ENCODE data around the gene RPN2. TPM values are rescaled to one million over a fixed set of nuclear protein-coding genes. Genes with fewer than 3 reads are reported as not detected.

RPN2 gene
- total RNA-seq, 6 experiments from 2014 or later, result 261 to 304 (median 270) TPM

DNA sequence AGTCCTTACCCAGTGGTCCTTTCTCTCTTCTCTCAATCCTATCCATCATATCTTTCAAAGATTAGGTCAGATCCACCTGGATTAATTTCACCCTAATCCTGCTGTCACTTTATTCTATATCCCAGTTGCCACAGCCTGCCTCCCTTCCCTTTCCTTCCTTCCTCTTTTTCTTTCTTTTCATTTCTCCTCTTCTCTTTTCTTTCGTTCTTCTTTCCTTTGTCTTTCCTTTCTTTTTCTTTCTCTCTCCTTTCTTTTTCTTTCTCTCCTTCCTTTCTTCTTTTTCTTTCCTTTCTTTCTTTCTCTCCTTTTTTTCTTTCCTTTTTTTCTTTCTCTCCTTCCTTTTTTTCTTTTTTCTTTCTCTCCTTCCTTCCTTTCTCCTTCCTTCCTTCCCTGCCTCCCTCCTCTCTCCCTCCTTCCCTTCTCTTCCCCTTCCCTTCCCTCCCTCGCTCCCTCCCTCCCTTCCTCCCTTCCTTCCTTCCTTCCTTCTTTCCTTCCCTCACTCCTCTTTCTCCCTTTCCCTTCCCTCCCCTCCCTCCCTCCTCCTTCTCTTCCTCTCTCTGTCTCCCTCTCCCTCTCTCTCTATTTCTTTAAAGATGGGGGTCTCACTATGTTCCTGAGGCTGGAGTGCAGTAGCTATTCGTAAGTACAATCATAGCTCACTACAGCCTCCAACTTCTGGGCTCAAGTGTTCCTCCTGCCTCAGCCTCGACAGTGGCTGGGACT lies 15.1 kb upstream of the RPN2 start:
- TF ChIP-seq, protein P1, sequence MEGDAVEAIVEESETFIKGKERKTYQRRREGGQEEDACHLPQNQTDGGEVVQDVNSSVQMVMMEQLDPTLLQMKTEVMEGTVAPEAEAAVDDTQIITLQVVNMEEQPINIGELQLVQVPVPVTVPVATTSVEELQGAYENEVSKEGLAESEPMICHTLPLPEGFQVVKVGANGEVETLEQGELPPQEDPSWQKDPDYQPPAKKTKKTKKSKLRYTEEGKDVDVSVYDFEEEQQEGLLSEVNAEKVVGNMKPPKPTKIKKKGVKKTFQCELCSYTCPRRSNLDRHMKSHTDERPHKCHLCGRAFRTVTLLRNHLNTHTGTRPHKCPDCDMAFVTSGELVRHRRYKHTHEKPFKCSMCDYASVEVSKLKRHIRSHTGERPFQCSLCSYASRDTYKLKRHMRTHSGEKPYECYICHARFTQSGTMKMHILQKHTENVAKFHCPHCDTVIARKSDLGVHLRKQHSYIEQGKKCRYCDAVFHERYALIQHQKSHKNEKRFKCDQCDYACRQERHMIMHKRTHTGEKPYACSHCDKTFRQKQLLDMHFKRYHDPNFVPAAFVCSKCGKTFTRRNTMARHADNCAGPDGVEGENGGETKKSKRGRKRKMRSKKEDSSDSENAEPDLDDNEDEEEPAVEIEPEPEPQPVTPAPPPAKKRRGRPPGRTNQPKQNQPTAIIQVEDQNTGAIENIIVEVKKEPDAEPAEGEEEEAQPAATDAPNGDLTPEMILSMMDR (IDR thresholded peaks at IDR 0.05), result no peak
- H3K9me3 Mint-ChIP-seq, result no peaks in the 10 kb centered on the region
- DNase-seq, result no peak
- H3K27ac Mint-ChIP-seq, result no peak overlapping the region
- no peak overlapping the region for H3K4me3 Mint-ChIP-seq
- H3K27me3 Mint-ChIP-seq (ENCODE audit: insufficient read depth), result peaks cover 8% of the 10 kb centered on the region
- H3K4me1 Mint-ChIP-seq (ENCODE audit: low read depth), result no peaks in the 10 kb centered on the region
- no peaks in the 10 kb centered on the region for H3K36me3 Mint-ChIP-seq (ENCODE audit: low read depth)

DNA sequence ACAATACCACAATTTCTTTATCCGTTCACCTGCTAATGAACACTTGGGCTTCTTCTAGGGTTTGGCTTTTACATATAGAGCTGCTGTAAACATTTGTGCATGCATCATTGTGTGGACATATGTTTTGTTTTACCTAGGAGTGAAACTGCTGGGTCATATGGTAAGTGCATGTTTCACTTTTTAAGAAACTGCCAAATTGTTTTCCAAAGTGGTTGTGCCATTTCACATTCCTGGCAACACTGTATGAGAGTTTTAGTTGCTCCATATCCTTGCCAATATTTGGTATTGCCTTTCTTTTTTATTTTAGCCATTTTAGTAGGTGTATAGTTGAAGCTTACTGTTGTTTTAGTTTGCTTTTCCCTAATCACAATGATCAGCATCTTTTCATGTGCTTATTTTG lies 14.1 kb upstream of the RPN2 start:
- Mint-ChIP-seq H3K4me1 (ENCODE audit: low read depth) (no peaks in the 10 kb centered on the region), H3K36me3 (ENCODE audit: low read depth) (no peaks in the 10 kb centered on the region), H3K4me3 (no peak overlapping the region), H3K27me3 (ENCODE audit: insufficient read depth) (peaks cover 8% of the 10 kb centered on the region), H3K27ac (no peak overlapping the region), H3K9me3 (no peaks in the 10 kb centered on the region)
- TF ChIP-seq, protein P1 (IDR thresholded peaks at IDR 0.05), result no peak
- DNase-seq, result no peak

DNA sequence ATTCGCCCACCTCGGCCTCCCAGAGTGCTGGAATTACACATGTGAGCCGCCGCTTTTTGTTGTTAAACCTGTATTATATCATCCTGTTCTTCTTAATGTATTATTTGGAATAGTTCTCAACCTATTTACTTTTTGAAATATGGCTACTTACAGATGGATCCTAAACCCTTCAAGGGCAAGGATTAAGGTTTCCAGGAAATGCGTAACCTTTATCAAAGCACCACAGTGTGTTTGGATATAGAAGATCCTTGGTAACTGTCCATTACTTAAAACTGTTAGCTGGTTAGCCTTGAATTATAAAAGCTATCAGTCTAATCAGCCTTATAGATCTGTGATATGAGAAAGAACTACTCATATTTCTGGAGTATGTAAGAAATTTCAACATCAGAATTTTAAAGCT lies 12.3 kb upstream of the RPN2 start:
- Mint-ChIP-seq H3K27me3 (ENCODE audit: insufficient read depth) (peaks cover 4% of the 10 kb centered on the region), H3K27ac (no peak overlapping the region), H3K4me1 (ENCODE audit: low read depth) (no peaks in the 10 kb centered on the region), H3K36me3 (ENCODE audit: low read depth) (no peaks in the 10 kb centered on the region), H3K4me3 (no peak overlapping the region), H3K9me3 (no peaks in the 10 kb centered on the region)
- TF ChIP-seq, protein P1 (IDR thresholded peaks at IDR 0.05), result no peak
- DNase-seq, result no peak

DNA sequence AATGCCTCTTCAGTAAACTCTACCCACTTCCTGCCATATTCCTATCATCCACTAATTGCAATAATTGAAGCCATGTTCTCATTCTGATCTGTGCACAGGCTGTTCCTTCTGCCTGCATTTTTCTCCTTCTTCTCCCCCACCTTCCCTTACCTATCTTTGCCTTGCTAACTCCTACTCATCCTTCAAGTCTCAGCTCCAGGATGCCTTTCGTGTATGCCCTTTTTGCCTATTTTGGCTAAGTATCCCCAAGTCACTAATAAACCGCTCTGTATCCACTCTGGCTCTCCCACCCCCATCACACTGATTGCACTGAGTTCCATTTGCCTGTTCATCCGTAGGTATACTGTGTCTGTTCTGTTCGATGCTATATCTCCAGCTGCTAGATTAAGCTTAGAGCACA lies 6.3 kb upstream of the RPN2 start:
- no peaks in the 10 kb centered on the region for H3K9me3 Mint-ChIP-seq
- H3K27me3 Mint-ChIP-seq (ENCODE audit: insufficient read depth), result no peaks in the 10 kb centered on the region; the same call in 1 of the 2 replicates
- TF ChIP-seq, protein P1 (IDR thresholded peaks at IDR 0.05), result no peak
- no peaks in the 10 kb centered on the region for H3K36me3 Mint-ChIP-seq (ENCODE audit: low read depth)
- no peak overlapping the region for H3K4me3 Mint-ChIP-seq
- no peaks in the 10 kb centered on the region for H3K4me1 Mint-ChIP-seq (ENCODE audit: low read depth)
- no peak for DNase-seq
- no peak overlapping the region for H3K27ac Mint-ChIP-seq

DNA sequence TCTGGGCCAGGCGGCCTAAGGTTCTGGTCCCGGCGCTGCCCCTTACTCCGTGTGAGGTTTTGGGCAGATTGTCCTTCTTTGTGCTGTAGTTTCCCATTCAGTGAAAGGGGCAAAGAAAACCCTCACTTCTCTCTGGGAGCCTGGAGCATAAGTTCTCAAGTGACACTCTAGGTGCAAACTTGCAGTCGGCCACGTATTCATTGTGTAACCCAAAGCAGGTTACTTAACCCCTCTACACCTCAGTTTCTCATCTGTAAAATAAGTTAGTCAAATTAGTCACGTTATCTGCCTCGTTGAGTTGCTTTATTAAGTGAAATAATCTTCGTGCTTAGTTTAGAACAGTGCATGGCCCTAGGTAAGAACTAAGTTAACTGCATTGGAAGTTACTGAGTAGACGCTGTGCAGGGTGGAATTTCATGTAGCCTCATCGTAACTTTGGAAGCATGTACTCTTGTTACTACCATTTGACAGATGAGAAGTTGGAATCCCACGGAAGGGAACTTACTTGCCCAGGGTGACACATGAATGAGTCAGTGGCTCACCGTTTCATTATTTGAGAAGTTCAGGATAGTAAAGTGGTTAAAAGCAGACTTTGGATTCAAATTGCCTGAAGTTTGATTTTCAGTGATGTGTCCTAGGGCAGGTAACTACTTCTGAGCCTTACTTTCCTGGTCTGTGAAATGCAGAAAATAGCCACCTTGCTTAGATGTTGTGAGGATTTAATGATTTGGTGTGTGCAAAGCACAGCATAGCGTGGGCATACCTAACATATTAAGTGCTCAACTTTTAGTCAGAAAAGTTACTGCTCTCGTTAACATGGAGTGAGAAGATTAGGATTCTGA lies 774 bp downstream of the RPN2 start:
- H3K4me1 Mint-ChIP-seq (ENCODE audit: low read depth), result peaks cover 38% of the 10 kb centered on the region
- peak overlapping the region; percentile 89 for H3K4me3 Mint-ChIP-seq
- peaks cover 20% of the 10 kb centered on the region for H3K36me3 Mint-ChIP-seq (ENCODE audit: low read depth)
- H3K27me3 Mint-ChIP-seq (ENCODE audit: insufficient read depth), result peaks cover 1% of the 10 kb centered on the region; the same call in 1 of the 2 replicates
- peak; percentile 78 for DNase-seq
- H3K9me3 Mint-ChIP-seq, result no peaks in the 10 kb centered on the region
- TF ChIP-seq, protein P1 (IDR thresholded peaks at IDR 0.05), result no peak
- peak overlapping the region; percentile 99 for H3K27ac Mint-ChIP-seq
